Measurements from ENCODE around the gene NES. TPM values are rescaled to one million over a fixed set of nuclear protein-coding genes. Genes with fewer than 3 reads are reported as not detected.

The NES gene
- total and polyA plus RNA-seq, 2 experiments from 2014 or later, result 25.0 to 95.9 TPM

DNA sequence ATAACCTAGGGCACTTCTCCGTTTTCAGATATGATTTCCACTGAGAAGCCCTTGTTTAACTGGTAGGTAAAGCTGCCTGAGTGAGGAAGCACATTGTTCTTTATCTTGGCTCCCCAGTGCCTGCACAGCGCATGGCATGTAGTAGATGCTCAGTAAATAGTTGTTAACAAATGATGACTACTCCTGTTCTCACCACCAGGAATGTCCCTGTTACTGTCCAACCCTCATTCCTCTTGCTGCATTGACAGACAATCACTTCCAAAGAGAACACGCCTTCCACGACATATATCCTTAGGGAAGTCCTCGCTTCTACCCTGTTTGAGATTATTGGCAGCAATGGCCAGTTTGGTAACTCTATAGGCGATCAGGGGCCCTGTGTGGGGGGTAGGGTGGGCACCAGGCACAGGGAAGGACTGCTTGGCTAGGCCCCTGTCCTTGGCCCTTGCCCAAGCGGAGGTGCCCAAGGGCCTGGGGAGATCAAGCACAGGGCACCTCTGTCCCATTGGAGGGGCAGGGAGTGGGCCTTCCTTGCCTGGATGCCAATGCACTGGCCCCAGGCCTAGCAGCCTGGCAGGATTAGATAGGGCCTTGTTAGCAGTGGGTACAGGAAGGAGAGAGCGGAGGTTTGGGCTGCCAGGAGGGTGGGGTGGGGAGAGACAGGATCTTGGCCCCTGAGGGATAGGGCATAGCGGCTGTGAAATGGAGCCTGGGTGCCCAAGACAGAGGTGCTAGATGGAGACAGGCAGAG is 10.2 kb downstream of the NES start:
- H3K27ac Mint-ChIP-seq, result peak overlapping the region; percentile 20; the same call in 1 of the 2 replicates
- no peak for ATAC-seq
- H3K4me1 ChIP-seq (ENCODE audit: insufficient read depth), result peaks cover 80% of the 10 kb centered on the region

DNA sequence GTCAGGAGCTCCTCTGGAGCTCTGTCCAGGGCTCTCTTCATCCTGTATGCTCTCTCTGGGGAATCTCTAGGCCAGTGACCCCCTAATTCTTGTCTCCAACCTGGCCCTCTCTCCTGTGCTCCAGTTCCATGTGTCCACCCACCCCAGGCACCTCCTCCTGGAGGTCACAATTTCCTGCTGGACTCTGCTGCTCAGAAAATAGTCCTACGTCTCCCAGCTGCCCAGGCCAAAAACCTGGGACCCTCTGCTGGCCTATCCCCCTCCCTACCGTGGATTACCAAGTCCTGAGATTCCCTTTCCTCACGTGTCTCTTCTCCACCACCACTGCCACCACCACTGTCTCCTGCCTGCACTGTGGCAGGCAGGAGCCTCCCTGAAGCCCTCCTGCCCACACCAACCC is 11.7 kb downstream of the NES start:
- H4K20me1 ChIP-seq (replicated peaks; ENCODE audit: insufficient read depth), result no peaks in the 10 kb centered on the region
- Mint-ChIP-seq H3K4me1 (peaks cover 89% of the 10 kb centered on the region), H3K27ac (peak overlapping the region; percentile 85), H3K4me3 (peak overlapping the region; percentile 10; the same call in 1 of the 3 replicates), H3K36me3 (ENCODE audit: low read depth) (peaks cover 2% of the 10 kb centered on the region; the same call in 1 of the 3 replicates), H3K27me3 (ENCODE audit: insufficient read depth, low read depth, poor library complexity) (peaks cover 19% of the 10 kb centered on the region), H3K9me3 (no peaks in the 10 kb centered on the region; the same call in 1 of the 3 replicates)
- H3K27me3 ChIP-seq (ENCODE audit: insufficient read depth), result no peaks in the 10 kb centered on the region
- no peak for DNase-seq (ENCODE audit: low spot score)
- peaks cover 34% of the 10 kb centered on the region; the same call in 1 of the 2 replicates for H3F3A ChIP-seq (replicated peaks; ENCODE audit: low read depth)
- peak overlapping the region; percentile 77 for H3K27ac ChIP-seq (ENCODE audit: low read depth)
- no peaks in the 10 kb centered on the region for H3K79me2 ChIP-seq (replicated peaks; ENCODE audit: insufficient read depth)
- H3K4me1 ChIP-seq (ENCODE audit: insufficient read depth), result peaks cover 95% of the 10 kb centered on the region
- 0 out of 2 replicates have a peak overlapping the region, but pooled peaks have one; percentile 60 for H3K4me2 ChIP-seq
- no peak overlapping the region for H3K4me3 ChIP-seq
- no peak for ATAC-seq
- H3K36me3 ChIP-seq (ENCODE audit: insufficient read depth), result no peaks in the 10 kb centered on the region
- no peak overlapping the region for H2AFZ ChIP-seq
- no peaks in the 10 kb centered on the region for H3K9me2 ChIP-seq (ENCODE audit: insufficient read depth)
- TF ChIP-seq POLR2AphosphoS5 (IDR thresholded peaks at IDR 0.05; ENCODE audit: low read depth), result no peak
- no peak for TF ChIP-seq CREB1 (CRISPR knock-in tag; IDR thresholded peaks at IDR 0.05; ENCODE audit: low read depth)
- no peak for TF ChIP-seq CTCF (conservative IDR thresholded peaks at IDR 0.05; ENCODE audit: low read depth in 2 of 2)
- no peak for TF ChIP-seq ZNF114 (CRISPR knock-in tag; IDR thresholded peaks at IDR 0.05)
- TF ChIP-seq STAT1 (IDR thresholded peaks at IDR 0.05; ENCODE audit: unreplicated experiment), result no peak
- TF ChIP-seq ZNF331 (CRISPR knock-in tag; IDR thresholded peaks at IDR 0.05; ENCODE audit: low read depth), result no peak
- TF ChIP-seq, protein P1, sequence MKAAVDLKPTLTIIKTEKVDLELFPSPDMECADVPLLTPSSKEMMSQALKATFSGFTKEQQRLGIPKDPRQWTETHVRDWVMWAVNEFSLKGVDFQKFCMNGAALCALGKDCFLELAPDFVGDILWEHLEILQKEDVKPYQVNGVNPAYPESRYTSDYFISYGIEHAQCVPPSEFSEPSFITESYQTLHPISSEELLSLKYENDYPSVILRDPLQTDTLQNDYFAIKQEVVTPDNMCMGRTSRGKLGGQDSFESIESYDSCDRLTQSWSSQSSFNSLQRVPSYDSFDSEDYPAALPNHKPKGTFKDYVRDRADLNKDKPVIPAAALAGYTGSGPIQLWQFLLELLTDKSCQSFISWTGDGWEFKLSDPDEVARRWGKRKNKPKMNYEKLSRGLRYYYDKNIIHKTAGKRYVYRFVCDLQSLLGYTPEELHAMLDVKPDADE (IDR thresholded peaks at IDR 0.05), result no peak
- no peak for TF ChIP-seq NANOG (IDR thresholded peaks at IDR 0.05; ENCODE audit: borderline replicate concordance)

More for the DNA sequence above, 10.2 kb downstream of the NES start:
- Histone ChIP-seq H4K20me1 (replicated peaks; ENCODE audit: insufficient read depth) (no peaks in the 10 kb centered on the region; the same call in 1 of the 2 replicates), H3F3A (replicated peaks; ENCODE audit: low read depth) (peaks cover 30% of the 10 kb centered on the region; the same call in 1 of the 2 replicates), H3K36me3 (ENCODE audit: insufficient read depth) (peaks cover 10% of the 10 kb centered on the region), H3K4me3 (no peak overlapping the region), H3K27me3 (ENCODE audit: insufficient read depth) (no peaks in the 10 kb centered on the region), H2AFZ (no peak overlapping the region), H3K9me2 (ENCODE audit: insufficient read depth) (peaks cover 10% of the 10 kb centered on the region), H3K4me2 (no peak overlapping the region), H3K27ac (ENCODE audit: low read depth) (peak overlapping the region; percentile 88; the same call in 1 of the 2 replicates), H3K79me2 (replicated peaks; ENCODE audit: insufficient read depth) (peaks cover 9% of the 10 kb centered on the region; the same call in 1 of the 2 replicates)
- DNase-seq (ENCODE audit: low spot score), result no peak
- no peak for TF ChIP-seq STAT1 (IDR thresholded peaks at IDR 0.05; ENCODE audit: unreplicated experiment)
- TF ChIP-seq POLR2AphosphoS5 (IDR thresholded peaks at IDR 0.05; ENCODE audit: low read depth), result peak; percentile 25; the same call in 1 of the 2 replicates
- TF ChIP-seq, protein P1 (IDR thresholded peaks at IDR 0.05), result no peak
- no peak for TF ChIP-seq ZNF331 (CRISPR knock-in tag; IDR thresholded peaks at IDR 0.05; ENCODE audit: low read depth)
- Mint-ChIP-seq H3K9me3 (no peaks in the 10 kb centered on the region; the same call in none of the 3 replicates), H3K27me3 (ENCODE audit: insufficient read depth, low read depth, poor library complexity) (peaks cover 13% of the 10 kb centered on the region), H3K4me1 (peaks cover 85% of the 10 kb centered on the region), H3K4me3 (no peak overlapping the region; the same call in 2 of the 3 replicates), H3K36me3 (ENCODE audit: low read depth) (peaks cover 14% of the 10 kb centered on the region)
